NT2/D1 (cell line): ENCODE data around the gene KDM2A.

Experiments
- SUZ12 ChIP-seq: IDR thresholded peaks from 2 replicates; pipeline ENCODE4 v1.6.1; 2011; ENCODE audit not compliant: insufficient read length, insufficient read depth; ENCODE audit errors: extremely low read depth
- YY1 ChIP-seq: IDR thresholded peaks from 2 replicates; pipeline ENCODE4 v1.6.1; 2011; ENCODE audit not compliant: insufficient read length, insufficient read depth
- ZNF274 ChIP-seq: IDR thresholded peaks from 2 replicates; pipeline ENCODE4 v1.6.1; 2011; ENCODE audit warnings: mild to moderate bottlenecking, low read depth, low read length

DNA sequence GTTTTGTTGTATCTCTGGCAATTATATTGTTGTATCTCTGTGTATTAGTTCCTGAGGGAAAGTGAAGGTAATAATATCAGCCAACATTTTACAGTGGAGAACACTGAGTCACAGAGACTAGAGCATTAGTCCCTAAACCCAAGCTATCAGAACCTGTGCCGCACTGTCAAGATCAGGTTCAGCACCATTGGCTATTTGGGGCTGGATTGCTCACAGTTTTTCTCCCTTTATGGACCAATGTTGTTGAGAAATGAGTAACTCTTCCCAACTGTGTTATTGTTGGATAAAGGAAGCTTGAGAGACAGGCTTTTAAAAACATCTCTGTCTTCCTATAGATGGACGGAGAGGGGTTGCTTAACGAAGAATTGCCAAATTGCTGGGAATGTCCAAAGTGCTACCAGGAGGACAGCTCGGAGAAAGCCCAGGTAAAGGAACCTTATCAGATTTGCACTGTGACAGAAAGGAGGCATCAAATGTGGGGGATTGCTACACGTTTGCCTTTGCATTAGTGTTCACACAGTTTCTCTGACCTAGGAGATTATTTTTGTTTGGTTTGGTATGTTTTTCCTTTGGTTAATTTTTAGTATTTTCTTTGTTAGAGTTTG, 129.0 kb downstream of the KDM2A start:
- TF ChIP-seq ZNF274: no peak
- TF ChIP-seq YY1: no peak
- no peak for TF ChIP-seq SUZ12
